Stimulated activated CD8-positive, alpha-beta memory T cell treated with anti-CD3 and anti-CD28 coated beads, Interleukin-4, amount 100 ng/mL, for 4 hours (primary cell): ENCODE measurements around the gene PCGF3.
"Not testable (repeated sequence)": the region's sequence is repeated elsewhere in the genome, so short reads cannot be mapped to it uniquely, and the experiment has no call there.

Source experiments
- DNase-seq, 2 donors: peaks; one replicate each; pipeline ENCODE4 v3.0.0-alpha.2; 2020; ENCODE audit warnings: low read depth in 2 of 2, low spot score in 1 of 2

The PCGF3 gene

GRCh38 chr4:793941-794621, 88.4 kb downstream of the PCGF3 start:
- no peak for DNase-seq

DNA sequence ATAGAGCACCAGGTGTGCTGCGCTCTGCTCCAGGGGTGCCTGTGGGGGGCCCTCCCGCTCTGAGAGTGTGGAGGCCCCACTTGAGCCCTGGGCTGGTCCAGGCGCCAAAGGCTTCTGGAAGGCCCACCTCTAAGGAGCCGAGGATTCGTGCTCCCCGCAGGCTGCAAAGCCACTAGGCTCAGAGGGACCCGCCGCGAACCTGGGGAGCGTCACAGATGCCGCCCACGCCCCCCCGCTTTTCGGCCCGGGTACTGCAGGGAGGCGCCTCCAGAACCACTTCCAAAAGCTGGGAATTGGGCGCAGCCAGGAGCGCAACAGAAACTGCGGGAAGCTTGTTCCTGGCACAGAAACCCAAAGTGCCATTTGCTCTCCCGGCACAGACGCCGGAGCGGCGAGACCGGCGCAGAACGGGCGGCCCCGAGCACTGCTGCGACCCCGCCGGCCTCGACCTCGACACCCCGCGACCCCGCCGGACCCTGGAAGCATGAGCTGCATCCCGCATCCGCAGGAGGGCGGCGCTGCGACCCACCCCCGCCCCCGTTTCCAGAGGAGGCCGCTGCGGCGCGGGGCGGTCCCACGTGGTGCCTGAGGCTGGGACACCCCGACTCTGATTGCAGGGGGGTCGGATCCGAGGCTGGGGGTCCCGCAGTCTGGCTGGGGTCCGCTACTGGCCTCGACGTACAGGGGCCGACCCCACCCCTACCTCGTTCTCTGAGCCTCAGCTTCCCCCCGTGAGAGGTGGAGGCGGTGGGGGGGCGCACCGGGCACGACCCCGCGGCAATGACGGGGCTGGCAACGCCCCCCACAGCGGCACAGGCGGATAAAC, 89.5 kb downstream of the PCGF3 start:
- no peak for DNase-seq

- no peak for DNase-seq
Observed at GRCh38 chr4:795726-796119, 90.1 kb downstream of the PCGF3 start.

DNA sequence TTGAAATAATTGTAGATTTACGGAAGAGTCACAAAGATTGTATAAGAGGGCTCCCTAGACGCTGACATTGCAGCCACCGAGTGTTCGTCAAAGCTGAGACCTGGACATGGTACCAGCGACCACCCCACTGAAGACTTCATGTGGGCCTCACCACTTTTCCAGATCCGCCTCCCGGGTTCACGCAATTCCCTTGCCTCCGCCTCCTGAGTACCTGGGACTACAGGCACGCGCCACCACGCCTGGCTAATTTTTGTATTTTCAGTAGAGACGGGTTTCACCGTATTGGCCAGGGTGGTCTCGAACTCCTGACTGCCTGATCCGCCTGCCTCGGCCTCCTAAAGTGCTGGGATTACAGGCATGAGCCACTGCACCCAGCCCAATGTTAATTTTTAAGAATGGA, 90.6 kb downstream of the PCGF3 start:
- no peak for DNase-seq

- DNase-seq = no peak
Observed at GRCh38 chr4:797066-797465, 91.4 kb downstream of the PCGF3 start.

DNA sequence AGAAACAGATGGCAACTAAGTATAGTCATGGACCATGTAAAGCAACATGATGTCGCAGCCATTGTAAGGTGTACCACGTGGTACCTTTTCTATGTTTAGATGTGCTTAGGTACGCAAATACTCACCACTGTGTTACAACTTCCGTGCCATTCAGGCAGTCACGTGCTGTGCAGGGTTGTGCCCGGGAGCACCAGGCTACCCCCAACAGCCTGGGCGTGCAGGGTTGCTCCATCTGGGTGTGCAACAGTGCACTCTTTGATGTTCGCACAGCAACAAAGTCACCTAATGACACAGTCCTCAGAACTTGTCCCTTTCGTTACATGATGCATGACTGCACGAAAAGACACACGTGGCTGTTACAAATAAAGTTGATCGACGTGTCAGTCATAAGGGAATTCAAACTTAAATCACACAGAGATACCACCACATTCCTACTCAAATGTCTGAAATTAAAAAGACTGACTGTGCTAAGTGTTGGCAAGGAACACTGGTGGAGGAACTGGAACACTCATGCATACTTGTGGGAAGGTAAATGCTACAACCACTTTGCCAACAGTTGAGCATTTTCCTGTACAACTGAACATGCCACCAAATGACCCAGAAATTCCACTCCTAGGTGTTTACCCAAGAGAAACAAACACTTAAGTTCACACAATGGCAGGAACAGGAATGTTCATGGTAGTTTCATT, 95.9 kb downstream of the PCGF3 start:
- DNase-seq = no peak

DNA sequence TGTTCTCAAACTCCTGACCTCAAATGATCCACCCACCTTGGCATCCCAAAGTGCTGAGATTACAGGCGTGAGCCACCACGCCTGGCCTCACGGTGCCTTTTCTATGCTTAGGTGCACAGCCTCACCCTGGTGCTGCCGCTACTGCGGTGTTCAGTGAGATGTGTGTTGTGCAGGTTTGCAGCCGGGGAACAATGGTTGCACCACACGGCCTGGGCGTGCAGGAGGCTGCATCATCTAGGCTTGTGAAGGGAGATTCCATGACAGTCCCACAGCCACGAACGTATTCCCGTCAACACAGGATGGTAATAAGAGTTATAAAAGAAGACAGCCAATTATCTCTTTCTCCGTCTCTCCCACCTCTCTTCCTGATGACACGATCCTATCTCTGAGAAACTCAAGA, 98.3 kb downstream of the PCGF3 start:
- no peak for DNase-seq

DNA sequence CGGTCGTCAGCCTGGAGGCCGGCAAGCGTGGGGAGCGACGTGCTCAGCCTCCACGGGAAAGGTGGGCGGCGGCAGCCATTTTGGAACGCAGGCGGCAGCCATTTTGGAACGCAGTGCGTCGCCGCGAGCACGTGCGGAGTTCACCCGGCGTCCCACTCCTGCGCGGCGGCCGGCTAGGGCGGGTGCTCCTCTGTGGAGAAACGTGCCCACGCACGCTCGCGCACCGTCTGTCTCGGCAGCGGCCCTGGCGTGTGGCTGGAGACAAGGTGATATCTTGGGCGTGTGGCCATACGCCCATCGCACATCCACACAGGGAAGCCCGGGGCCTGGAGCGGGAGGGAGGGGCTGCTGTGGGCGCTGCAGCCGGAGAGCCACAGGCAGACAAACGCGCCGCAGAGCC, 99.2 kb downstream of the PCGF3 start:
- no peak for DNase-seq

DNA sequence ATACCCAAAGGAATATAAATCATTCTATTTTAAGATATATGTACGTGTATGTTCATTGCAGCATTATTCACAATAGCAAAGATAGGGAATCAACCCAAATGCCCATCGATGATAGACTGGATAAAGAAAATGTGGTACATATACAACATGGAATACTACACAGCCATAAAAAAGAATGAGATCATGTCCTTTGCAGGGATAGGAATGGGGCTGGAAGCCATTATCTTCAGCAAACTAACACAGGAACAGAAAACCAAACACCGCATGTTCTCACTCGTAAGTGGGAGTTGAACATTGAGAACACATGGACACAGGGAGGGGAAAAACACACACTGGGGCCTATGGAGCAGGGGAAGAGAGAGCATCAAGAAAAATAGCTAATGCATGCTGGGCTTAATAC, 101.3 kb downstream of the PCGF3 start:
- not testable (repeated sequence) for DNase-seq

DNA sequence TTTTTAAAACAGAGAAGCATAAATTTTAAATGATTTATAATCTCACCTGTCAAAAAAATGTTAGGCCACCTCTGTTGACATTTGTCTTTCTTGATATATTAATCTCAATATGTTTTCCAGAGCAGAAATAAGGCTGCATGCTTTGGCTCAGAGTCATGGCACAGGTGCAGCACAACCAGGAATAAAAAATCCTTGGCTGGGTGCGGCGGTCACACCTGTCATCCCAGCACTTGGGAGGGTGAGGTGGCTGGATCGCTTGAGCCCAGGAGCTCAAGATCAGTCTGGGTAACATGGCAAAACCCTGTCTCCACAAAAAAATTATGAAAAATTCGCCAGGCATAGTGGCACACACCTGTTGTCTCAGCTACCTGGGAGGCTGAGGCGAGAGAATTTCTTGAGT, 102.2 kb downstream of the PCGF3 start:
- DNase-seq = no peak

GRCh38 chr4:808860-809570, 103.4 kb downstream of the PCGF3 start:
- no peak for DNase-seq

DNA sequence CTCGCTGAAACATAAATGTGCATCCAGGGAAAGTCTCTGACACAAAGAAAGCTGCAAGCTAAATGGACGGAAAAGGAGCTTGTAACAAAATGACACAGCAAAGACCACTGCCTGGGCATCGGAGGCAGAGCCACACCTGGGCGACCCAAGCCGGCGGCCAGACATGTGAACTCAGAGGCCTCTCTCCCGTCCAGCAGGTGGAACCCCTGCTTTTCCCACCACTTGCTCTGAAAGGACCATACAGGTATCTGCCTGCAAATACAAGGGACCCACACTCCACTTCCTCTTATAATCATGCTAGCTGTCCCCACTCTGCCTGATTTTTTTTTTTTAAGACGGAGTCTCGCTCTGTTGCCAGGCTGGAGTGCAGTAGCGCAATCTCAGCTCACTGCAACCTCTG, 108.3 kb downstream of the PCGF3 start:
- no peak for DNase-seq

DNA sequence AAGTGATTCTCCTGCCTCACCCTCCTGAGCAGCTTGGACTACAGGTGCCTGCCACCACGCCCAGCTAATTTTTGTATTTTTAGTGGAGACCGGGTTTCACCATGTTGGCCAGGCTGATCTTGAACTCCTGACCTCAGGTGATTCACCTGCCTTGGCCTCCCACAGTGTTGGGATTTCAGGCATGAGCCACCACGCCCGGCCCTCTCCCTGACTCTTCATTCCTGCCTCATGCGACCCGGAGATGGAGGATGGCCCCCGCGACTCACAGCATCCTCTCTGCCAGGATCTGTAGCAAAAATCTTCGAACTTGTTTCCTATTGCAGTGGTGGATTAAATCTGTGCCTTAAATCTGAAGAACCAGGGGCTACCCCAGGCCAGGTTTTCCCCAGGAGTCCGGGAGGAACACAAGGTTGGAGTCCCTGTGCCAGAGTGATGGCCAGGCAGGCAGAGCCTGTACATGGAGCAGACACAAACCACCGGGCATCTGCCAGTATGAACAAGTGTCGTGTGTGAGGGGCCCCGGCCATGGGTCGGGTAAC, 108.7 kb downstream of the PCGF3 start:
- DNase-seq = no peak

GRCh38 chr4:815464-816146, 110.0 kb downstream of the PCGF3 start:
- DNase-seq = no peak

DNA sequence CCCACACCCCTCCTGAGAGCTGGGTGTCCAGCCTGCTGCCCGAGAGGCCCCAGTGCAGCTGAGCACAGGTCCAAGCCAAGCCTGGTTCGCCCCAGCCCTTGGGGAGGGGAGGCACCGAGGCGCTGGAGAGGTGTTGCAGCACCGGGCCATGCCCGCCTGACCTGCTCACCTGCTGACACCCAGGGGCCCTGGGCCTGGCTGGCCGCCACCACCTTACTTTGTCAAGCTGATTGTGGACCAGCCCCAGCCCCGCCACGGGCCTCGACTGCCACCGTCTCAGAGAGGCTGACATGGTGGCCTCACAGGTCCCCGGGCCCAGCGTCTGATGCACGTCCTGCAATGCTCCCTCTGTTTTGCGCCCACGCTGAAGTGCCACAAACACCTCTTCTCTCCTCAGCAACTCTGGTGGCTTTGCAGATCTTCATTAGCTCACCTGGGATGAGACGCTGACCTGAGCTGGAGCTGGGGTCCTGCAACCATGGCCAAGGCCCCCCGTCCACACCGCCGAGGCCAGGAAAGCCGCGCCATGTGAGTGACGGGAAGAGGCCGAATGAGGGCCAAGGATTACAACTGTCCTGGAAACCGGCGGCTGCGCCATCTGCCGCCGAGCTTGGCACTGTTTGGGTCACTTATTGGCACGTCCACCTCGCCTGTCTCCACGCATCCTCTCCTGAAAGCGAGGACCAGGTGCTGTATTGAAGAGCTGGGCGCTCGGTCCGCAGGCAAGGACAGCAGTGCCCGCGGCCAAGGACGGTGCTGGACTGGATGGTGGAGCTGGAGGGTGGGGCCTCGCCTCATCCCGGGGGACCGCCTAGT, 112.7 kb downstream of the PCGF3 start:
- DNase-seq = no peak

DNA sequence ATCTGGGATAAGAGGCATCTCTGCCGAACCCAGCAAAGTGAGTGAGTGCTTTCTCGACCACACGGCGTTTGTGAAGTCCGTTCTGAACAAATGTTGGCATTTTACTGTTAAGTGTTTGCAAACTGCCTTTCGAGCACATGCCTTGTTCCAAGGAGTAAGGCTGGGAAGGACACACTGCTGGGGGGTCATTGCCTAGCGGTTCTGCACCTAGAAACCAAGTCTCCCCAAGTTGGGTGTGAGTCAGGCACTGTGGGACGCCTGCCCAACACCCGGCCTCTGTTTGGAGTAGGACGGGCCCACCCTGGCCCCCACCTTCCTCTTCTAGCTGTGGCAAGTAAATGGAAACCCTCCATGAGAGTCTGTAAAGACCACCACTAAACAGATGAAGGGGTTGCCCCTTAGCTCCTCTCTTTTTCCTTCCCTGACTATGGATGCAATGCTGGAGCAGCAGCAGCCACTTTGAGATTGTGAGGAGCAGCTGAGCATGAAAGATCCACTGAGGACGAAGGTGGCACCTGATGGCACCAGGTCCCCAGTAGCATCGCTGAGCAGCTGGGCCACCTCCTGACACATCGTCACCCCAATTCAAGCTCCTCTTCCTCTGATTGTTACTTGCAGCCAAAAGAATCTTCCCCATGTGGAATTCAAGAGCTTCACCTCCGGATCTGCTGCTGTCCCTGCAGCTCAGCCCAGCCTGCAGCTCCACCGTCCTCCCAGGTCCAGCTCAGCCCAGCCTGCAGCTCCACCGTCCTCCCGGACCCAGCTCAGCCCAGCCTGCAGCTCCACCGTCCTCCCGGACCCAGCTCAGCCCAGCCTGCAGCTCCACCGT, 114.0 kb downstream of the PCGF3 start:
- no peak for DNase-seq
